Limb (tissue), 2 donors: ENCODE measurements around the gene DUOX2.
"Not testable (repeated sequence)": the region's sequence is repeated elsewhere in the genome, so short reads cannot be mapped to it uniquely, and the experiment has no call there.

ENCODE experiments used
- DNase-seq, 2 donors: peaks; one replicate each; pipeline ENCODE4 v3.0.0-alpha.2; 2016; ENCODE audit errors: extremely low spot score in 2 of 2

Gene DUOX2

GRCh38 chr15:45101749-45102148, 12.2 kb downstream of the DUOX2 start:
- no peak for DNase-seq

DNA sequence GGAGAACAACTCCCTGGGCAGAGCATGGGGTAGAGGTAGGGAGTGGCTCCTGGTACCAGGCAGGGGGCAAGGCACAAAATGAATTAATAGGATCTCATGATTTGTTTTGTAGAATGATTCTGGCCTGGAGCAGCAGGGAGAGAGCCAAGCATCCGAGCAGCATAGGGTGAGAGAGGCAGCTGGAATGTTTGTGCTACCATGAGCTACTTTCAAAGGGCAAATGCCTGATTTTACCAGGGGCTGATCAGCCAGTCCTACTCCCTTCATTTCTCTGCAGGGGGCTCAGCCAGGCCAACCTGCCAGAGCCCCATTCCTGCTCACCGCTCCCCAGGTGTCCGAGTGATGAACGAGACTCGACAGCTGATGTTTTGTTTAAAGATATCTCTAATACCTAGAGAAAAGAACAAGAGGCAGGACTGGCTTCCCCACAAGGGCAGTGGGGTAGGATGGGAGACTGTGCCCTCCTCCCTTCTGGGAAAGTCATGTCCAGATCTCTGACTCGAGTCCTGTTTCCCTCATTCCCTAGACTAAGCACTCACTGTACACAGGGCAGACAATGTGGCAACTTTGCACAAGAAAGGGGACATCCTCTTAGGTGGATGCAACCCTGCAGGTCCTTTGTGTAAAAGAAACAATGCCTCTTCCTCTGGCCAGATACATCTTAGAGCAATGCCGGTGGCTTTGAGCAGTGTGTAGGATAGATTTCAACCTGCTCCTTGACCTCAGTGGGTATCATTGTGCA, 12.9 kb downstream of the DUOX2 start:
- no peak for DNase-seq

DNA sequence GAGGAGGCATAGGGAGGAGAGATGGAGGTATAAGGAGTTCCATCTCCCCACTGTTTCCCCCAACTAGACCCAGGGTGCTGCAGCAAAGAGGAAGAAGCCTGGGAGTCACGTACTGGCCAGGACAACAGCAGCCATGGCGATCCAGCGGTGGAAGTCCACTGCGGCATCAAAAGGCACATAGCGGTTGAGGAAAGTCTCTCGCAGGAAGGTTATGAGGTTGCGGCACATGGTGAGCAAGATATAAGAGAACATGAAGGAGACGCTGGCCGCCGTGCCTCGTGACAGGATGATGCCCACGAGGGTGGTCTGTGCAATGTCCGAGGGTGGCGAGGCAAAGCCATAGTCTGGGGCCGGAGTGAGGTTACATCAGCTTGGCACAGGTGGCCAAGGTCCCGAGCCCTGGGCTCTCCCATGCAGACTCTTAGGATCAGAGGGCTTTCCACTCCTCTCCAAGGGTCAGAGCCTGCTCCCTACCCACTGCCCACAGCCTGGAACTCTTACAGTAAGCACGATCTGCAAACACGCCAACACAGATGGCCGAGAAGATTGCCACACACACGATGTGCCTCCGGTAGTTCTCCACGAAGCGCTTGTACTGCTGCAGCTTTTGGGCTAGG, 14.3 kb downstream of the DUOX2 start:
- DNase-seq: no peak

GRCh38 chr15:45097466-45097865, 16.5 kb downstream of the DUOX2 start:
- no peak for DNase-seq

GRCh38 chr15:45095661-45096060, 18.3 kb downstream of the DUOX2 start:
- no peak for DNase-seq

DNA sequence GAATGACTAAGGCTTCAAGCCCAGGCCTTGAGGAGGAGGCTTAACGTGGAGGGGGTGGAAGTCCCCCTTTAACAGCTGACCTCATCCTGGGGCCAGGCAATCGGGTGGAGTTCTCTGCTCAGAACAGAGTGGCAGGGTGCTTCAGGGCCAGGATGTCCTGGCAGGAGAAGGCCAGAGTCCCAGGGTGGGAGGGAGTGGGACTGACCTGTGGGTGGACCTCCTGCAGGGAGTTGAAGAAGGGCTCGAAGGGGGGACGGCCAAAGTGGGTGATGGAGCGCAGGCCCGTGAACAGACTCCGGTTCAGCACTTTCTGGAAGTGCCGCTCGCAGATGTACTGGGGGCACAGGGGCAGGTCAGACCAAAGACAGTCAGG, 19.6 kb downstream of the DUOX2 start:
- DNase-seq: no peak

DNA sequence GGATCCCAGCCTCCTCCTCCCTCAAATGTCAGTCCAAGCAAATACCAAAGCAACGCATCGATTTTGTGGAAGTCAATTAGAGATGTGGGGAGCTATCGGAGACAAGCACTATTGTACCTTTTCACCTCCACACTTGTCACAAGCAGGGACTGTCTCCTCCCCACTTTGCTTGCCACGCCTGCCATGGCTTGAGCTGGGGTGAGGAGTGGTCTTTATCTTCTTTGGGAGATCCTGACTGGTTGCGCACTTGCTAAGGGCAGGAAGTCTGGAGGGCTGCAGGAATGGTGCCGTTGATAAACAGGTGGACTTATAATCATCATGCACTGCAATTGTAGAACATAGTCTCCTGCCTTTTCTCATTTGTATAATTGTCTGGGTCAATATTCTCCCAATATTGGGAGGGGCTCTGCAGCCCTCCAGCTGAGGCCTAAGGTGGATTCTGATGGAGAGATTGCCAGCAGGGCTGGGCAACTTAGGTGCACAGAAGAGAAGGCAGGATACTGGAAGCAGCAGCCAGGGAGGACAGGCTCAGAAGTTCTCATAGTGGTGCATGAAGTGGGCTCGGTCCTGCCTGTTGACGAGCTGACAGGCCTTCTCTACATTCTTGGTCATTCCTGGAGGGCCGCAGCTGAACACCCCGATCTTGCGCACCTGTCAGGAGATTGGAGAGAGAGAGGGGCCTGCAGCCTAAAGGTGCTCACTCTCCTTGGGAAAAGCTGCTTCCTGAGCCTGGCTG, 20.2 kb downstream of the DUOX2 start:
- no peak for DNase-seq

DNA sequence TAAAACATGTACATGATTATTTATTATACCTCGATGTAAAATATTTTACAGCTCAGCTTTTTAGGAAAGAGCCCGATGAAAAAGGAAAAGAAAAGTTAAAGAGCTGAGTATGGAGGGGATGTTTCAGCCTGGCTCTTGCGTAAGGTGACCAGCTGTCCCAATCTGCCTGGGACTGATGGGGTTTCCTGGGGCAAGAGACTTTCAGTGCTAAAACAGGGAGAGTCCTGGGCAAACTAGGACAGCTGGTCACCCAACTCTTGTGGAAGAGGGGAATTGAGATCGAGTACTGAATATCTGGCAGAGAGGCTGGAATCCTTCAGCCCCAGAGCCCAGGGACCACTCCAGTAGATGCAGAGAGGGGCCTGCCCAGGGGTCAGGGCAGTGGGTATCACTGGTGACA, 21.0 kb downstream of the DUOX2 start:
- no peak for DNase-seq

DNA sequence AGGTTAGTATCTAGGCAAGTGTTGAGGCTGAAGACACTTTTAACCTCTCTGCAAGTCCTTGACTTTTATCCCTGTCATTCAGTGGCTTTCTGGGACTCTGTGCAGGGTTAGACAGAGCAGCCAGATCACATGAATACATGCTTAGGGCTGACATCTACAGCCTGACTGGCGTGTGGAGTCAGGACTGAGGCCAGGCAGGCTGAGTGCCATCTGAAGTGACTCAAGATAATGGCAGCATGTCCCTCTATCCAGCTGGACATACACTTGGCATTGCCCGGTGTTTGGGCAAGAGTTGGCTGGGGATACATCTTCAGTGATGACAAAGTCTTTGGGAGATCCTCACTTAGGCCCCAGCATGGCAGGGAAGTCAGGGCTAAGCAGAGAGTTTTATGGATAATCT, 22.4 kb downstream of the DUOX2 start:
- no peak for DNase-seq

GRCh38 chr15:45091161-45091560, 22.8 kb downstream of the DUOX2 start:
- no peak for DNase-seq

DNA sequence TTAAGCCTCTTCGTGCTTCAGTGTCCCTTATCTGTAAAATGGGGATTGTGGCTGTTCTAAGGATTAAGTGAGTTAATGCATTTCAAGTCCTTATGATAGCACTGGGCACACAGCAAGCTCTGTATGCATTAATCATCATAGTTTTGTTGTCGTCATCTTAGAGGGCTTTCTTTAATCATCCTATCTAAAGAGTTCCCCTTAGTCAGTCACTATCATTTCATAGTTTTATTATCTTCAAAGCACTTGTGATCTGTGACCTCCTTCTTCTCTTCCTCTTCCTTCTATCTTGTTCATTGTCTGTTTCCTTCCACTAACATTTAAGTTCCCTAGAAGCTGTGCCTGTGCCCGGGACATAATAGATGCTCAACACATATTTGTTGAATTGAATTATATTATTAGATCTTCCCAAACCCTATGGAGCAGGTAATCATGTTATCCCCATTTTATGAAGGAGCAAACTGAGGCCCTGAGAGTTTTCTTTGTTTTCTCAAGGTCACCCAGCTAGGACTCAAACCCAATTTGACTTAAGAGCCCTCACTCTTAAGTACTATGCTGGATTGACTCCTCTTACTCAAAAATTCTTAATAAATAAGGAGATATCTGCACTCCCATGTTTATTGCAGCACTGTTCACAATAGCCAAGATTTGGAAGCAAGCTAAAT, 24.1 kb downstream of the DUOX2 start:
- no peak for DNase-seq

GRCh38 chr15:45088801-45089711, 24.9 kb downstream of the DUOX2 start:
- DNase-seq: no peak

GRCh38 chr15:45087513-45087912, 26.5 kb downstream of the DUOX2 start:
- no peak for DNase-seq

- no peak for DNase-seq
Observed at GRCh38 chr15:45084163-45084562, 29.8 kb downstream of the DUOX2 start.

DNA sequence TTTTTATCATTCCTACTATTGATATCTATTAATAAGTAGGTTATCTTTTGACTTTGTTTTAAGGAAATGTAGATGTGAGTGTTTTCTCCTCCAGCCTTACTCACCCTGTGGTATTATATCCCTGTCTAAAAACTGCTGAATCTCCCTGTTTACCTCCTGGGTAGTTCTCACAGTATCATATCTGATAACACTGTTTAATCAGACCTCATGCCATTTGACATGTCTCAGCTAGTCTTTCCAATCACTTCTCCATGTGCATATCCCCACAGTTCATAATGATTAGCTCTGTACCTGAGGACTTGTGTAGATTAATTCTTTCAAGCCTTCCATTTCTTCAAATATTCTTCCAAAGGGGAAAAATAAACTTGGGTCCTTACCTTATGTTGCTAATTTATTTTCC, 30.7 kb downstream of the DUOX2 start:
- DNase-seq: no peak

DNA sequence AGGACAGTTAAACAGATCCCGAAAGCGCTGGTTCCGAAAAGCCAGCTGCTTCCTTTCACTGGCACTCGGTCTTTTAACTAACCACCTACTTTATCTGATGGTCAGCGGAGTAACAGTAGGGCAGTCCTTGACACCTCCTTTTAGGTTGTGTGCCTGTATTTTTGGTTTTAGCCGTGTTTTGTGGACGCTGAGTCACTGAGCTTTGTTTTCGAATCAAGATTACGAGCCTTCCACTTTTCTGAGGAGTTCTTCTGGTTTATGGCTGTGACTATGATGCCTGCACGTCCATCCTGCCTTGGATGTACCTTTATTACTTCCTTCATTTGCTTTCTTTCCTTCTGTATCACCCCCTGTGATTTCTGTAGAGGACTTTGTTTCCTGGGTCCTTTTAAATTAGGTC, 31.6 kb downstream of the DUOX2 start:
- not testable (repeated sequence) for DNase-seq

GRCh38 chr15:45080593-45080992, 33.4 kb downstream of the DUOX2 start:
- not testable (repeated sequence) for DNase-seq

DNA sequence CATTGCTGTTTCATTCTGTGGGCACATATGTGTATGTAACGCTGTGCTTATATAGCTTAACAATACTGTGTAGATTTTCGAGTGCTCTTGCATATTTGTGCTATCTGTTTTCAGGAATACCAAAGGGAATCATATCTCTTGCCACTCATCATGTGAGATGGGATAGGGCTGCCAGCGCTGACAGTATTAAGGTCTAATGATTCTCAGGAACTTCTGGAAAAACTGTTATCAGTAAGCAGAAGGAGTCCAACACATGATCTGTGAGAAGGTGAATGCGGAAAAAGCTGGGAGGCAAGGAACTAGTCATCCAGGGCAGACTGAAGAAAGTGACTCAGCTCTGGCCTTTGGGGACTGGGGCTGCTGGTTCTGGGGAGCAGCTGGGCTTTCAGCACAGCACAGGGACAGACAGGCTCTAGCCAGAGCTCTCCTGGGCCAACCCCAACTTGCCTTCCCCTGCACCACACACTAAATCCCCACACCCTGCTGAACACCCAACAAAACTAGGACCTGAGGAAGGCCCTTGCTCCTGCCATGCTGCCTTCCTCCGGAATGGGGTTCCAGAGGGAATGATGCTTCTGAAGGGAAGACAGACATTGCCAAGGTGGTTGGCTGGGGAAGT, 34.2 kb downstream of the DUOX2 start:
- not testable (repeated sequence) for DNase-seq

GRCh38 chr15:45079201-45079600, 34.8 kb downstream of the DUOX2 start:
- not testable (repeated sequence) for DNase-seq

- DNase-seq: not testable (repeated sequence)
Observed at GRCh38 chr15:45077391-45077790, 36.6 kb downstream of the DUOX2 start.
